HG03196 (cell line): Measurements from ENCODE around the gene ATP8A2.
"Not testable (repeated sequence)": the region's sequence is repeated elsewhere in the genome, so short reads cannot be mapped to it uniquely, and the experiment has no call there.

ENCODE experiments used
- ATAC-seq: cut with Tn5 transposase; IDR thresholded peaks from one replicate; pipeline ENCODE4 v1.9.1; 2021; ENCODE audit not compliant: unreplicated experiment

The ATP8A2 gene

GRCh38 chr13:25945596-25945995, 573.8 kb downstream of the ATP8A2 start:
- no peak for ATAC-seq

- ATAC-seq: no peak
Observed at GRCh38 chr13:25946321-25946720, 574.5 kb downstream of the ATP8A2 start.

GRCh38 chr13:25948910-25949309, 577.1 kb downstream of the ATP8A2 start:
- ATAC-seq: no peak

GRCh38 chr13:25951831-25952230, 580.1 kb downstream of the ATP8A2 start:
- ATAC-seq: no peak

- not testable (repeated sequence) for ATAC-seq
Observed at GRCh38 chr13:25954080-25954479, 582.3 kb downstream of the ATP8A2 start.

GRCh38 chr13:25954943-25955342, 583.2 kb downstream of the ATP8A2 start:
- ATAC-seq: not testable (repeated sequence)

GRCh38 chr13:25958986-25959385, 587.2 kb downstream of the ATP8A2 start:
- no peak for ATAC-seq

GRCh38 chr13:25961294-25961693, 589.5 kb downstream of the ATP8A2 start:
- ATAC-seq: no peak

GRCh38 chr13:25963674-25964073, 591.9 kb downstream of the ATP8A2 start:
- ATAC-seq: no peak

- ATAC-seq: no peak
Observed at GRCh38 chr13:25965596-25965995, 593.8 kb downstream of the ATP8A2 start.

GRCh38 chr13:25966086-25966485, 594.3 kb downstream of the ATP8A2 start:
- no peak for ATAC-seq

- no peak for ATAC-seq
Observed at GRCh38 chr13:25967144-25967543, 595.4 kb downstream of the ATP8A2 start.

GRCh38 chr13:25971047-25971446, 599.3 kb downstream of the ATP8A2 start:
- no peak for ATAC-seq

GRCh38 chr13:25971459-25972145, 599.8 kb downstream of the ATP8A2 start:
- ATAC-seq: no peak

GRCh38 chr13:25973085-25973484, 601.3 kb downstream of the ATP8A2 start:
- no peak for ATAC-seq

GRCh38 chr13:25973576-25973975, 601.8 kb downstream of the ATP8A2 start:
- ATAC-seq: no peak

GRCh38 chr13:25977216-25977615, 605.4 kb downstream of the ATP8A2 start:
- no peak for ATAC-seq

GRCh38 chr13:25977671-25978070, 605.9 kb downstream of the ATP8A2 start:
- no peak for ATAC-seq

GRCh38 chr13:25978961-25979360, 607.2 kb downstream of the ATP8A2 start:
- ATAC-seq: no peak

GRCh38 chr13:25979371-25979770, 607.6 kb downstream of the ATP8A2 start:
- no peak for ATAC-seq

GRCh38 chr13:25980255-25980654, 608.5 kb downstream of the ATP8A2 start:
- ATAC-seq: no peak

- no peak for ATAC-seq
Observed at GRCh38 chr13:25981060-25981459, 609.3 kb downstream of the ATP8A2 start.

GRCh38 chr13:25982907-25983306, 611.1 kb downstream of the ATP8A2 start:
- ATAC-seq: no peak
